GM10248 (cell line): ENCODE measurements around the gene PIK3C2G.

Experiments used
- CTCF ChIA-PET: fragments of 300-600 bp; sonication (Branson Sonifier 250); formaldehyde crosslinking; extraction: SDS; loops from one replicate; lab custom pipeline; 2021; ENCODE audit warnings: antibody characterized with exemption; lab: Yijun Ruan, JAX
- POLR2A ChIA-PET: fragments of 350-650 bp; sonication (Branson Sonifier 250); formaldehyde crosslinking; extraction: SDS; loops from one replicate; lab custom pipeline; 2020; ENCODE audit warnings: antibody characterized with exemption; lab: Yijun Ruan, JAX
- DNase-seq: peaks from one replicate; pipeline ENCODE4 v3.0.0; 2012; ENCODE audit errors: extremely low spot score
- TF ChIP-seq, protein P1 (sequence below): IDR thresholded peaks from 2 replicates; pipeline ENCODE4 v1.5.1; 2012; ENCODE audit warnings: mild to moderate bottlenecking, low read depth; ENCODE audit errors: extremely low read depth, missing control alignments, control extremely low read depth

Gene PIK3C2G

GRCh38 chr12:18270958-18271460 is 9.7 kb downstream of the PIK3C2G start:
- ChIA-PET POLR2A (no interaction called here), CTCF (no interaction called here)
- no peak for DNase-seq
- TF ChIP-seq, protein P1, sequence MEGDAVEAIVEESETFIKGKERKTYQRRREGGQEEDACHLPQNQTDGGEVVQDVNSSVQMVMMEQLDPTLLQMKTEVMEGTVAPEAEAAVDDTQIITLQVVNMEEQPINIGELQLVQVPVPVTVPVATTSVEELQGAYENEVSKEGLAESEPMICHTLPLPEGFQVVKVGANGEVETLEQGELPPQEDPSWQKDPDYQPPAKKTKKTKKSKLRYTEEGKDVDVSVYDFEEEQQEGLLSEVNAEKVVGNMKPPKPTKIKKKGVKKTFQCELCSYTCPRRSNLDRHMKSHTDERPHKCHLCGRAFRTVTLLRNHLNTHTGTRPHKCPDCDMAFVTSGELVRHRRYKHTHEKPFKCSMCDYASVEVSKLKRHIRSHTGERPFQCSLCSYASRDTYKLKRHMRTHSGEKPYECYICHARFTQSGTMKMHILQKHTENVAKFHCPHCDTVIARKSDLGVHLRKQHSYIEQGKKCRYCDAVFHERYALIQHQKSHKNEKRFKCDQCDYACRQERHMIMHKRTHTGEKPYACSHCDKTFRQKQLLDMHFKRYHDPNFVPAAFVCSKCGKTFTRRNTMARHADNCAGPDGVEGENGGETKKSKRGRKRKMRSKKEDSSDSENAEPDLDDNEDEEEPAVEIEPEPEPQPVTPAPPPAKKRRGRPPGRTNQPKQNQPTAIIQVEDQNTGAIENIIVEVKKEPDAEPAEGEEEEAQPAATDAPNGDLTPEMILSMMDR: no peak

DNA sequence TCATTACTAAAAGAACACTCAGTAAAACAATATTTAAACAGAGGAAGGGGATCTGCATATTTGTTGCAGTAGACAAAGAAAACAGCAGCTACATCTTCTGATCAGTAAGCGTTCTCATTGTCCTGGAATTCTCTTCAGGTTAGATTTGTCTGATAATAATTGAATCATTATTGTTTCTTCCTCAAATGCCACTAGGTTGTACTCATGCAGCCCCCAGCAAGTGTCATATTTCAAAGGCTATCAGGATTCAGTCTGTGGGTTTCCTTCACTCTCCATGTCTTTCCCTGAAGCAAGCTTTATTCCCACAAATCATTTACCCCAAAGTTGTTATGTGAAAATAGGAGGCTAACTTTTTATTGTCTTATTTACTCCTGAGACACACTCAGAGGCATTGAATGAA is 14.7 kb downstream of the PIK3C2G start:
- POLR2A ChIA-PET: no interaction called here
- CTCF ChIA-PET: interaction anchor here (2.0 kb wide), 1 partner anchor 14 kb away, joined by 7 read pairs; the partner anchor contains the start of gene PIK3C2G
- TF ChIP-seq, protein P1: no peak

DNA sequence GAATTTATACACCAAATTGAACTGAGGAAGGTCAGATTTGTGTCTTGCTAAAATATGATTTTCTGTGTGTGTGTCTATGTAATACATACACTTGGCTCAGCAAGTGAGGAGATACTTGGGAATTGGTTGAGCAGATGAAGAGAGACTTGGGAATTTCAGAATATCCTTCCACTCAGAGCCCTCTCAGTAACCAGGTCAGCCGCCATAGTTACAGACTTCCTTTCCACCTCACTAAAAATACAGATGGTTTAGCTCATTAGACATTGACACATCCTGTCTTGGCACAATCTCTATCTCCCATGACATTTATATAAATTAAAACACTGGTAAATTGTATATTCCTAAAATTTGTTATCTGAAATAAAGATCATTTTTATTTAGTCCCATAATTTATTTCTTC is 15.9 kb downstream of the PIK3C2G start:
- ChIA-PET CTCF (interaction anchor here (2.0 kb wide), 1 partner anchor 15 kb away, joined by 7 read pairs; the partner anchor contains the start of gene PIK3C2G), POLR2A (no interaction called here)
- TF ChIP-seq, protein P1: no peak
- no peak for DNase-seq

More for the DNA sequence above, 14.7 kb downstream of the PIK3C2G start:
- no peak for DNase-seq

GRCh38 chr12:18280728-18281127 is 19.4 kb downstream of the PIK3C2G start:
- ChIA-PET POLR2A (no interaction called here), CTCF (no interaction called here)
- DNase-seq: no peak
- TF ChIP-seq, protein P1: no peak

DNA sequence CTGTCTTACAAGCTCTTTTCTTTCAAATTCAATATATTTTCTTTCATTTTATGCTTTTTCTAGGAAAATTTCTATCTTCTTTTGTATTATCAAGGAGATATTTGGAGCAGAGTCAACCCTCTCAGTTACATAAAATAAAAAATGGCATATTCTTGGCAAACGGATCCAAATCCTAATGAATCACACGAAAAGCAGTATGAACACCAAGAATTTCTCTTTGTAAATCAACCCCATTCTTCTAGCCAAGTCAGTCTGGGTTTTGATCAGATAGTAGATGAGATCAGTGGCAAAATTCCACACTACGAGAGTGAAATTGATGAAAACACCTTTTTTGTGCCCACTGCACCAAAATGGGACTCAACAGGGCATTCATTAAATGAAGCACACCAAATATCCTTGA is 20.6 kb downstream of the PIK3C2G start:
- POLR2A ChIA-PET: no interaction called here
- no peak for DNase-seq
- CTCF ChIA-PET: interaction anchor here (1.2 kb wide), 1 partner anchor 37 kb away, joined by 3 read pairs; no protein-coding TSS in a partner anchor
- TF ChIP-seq, protein P1: no peak

DNA sequence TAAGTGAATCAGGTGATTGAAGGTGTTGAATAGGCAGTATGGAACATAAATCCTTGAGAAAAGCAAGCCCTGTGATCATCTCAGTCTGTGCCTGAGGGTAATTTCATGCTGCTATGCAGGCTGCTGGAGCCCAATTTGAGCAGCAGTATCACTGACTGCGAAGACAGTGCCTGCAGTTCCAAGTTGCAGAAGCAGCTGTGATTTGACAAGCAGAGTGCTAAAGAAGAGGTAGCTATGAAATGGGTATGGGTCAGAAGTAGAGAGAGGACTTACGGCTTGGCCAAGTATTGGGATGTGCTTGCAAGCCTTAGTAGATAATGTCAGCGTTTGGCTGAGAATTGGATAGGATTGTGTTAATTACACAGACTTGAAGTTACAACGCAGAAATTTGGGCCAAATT is 22.5 kb downstream of the PIK3C2G start:
- ChIA-PET POLR2A (no interaction called here), CTCF (interaction anchor here (1.2 kb wide), 1 partner anchor 10 kb away, joined by 3 read pairs; no protein-coding TSS in a partner anchor)
- no peak for DNase-seq
- TF ChIP-seq, protein P1: no peak

- TF ChIP-seq, protein P1: no peak
- CTCF ChIA-PET: interaction anchor here (1.2 kb wide), 1 partner anchor 10 kb away, joined by 3 read pairs; no protein-coding TSS in a partner anchor
- POLR2A ChIA-PET: no interaction called here
- DNase-seq: no peak
These were observed 23.1 kb downstream of the PIK3C2G start for GRCh38 chr12:18284386-18284785.
